HepG2 (cell line): ENCODE data around the gene MADCAM1. TPM values are rescaled to one million over a fixed set of nuclear protein-coding genes. Genes with fewer than 3 reads are reported as not detected.

ENCODE experiments used
- ATF2 ChIP-seq: sonication (generic); formaldehyde crosslinking; IDR thresholded peaks from 2 replicates; pipeline ENCODE4 v1.4.0; 2020; ENCODE audit warnings: missing genetic modification reagents
- ATF4 ChIP-seq, 2 experiments: fragments of 450-650 bp in 1 of 2; sonication (generic) in 1 of 2; formaldehyde crosslinking; IDR thresholded peaks; 2 replicates each; pipeline versions ENCODE4 v1.5.0 to v1.8.0; 2020 to 2022; ENCODE audit warnings: mild to moderate bottlenecking in 1 of 2, missing genetic modification reagents in 1 of 2
- FOXC1 ChIP-seq: sonication (generic); formaldehyde crosslinking; IDR thresholded peaks from 2 replicates; pipeline ENCODE4 v1.8.0; 2022; ENCODE audit warnings: mild to moderate bottlenecking, missing genetic modification reagents, borderline replicate concordance
- MBD4 ChIP-seq: IDR thresholded peaks from 2 replicates; pipeline ENCODE4 v1.6.1; 2012; ENCODE audit warnings: low read length, inconsistent platforms, borderline replicate concordance
- PBX2 ChIP-seq: IDR thresholded peaks from 2 replicates; pipeline ENCODE4 v1.6.1; 2016; ENCODE audit warnings: control low read depth
- SMC3 ChIP-seq: IDR thresholded peaks from 2 replicates; pipeline ENCODE4 v1.6.1; 2011; ENCODE audit warnings: low read length, improper control_type of control experiment
- ZIK1 ChIP-seq: sonication (generic); formaldehyde crosslinking; IDR thresholded peaks from 2 replicates; pipeline ENCODE4 v1.5.0; 2020; ENCODE audit warnings: mild to moderate bottlenecking, low read depth, missing genetic modification reagents, borderline replicate concordance
- ZNF101 ChIP-seq: sonication (generic); formaldehyde crosslinking; IDR thresholded peaks from 2 replicates; pipeline ENCODE4 v1.4.0; 2020; ENCODE audit warnings: mild to moderate bottlenecking, low read depth, missing genetic modification reagents, borderline replicate concordance
- ZNF766 ChIP-seq: sonication (generic); formaldehyde crosslinking; IDR thresholded peaks from 2 replicates; pipeline ENCODE4 v1.5.0; 2020; ENCODE audit warnings: missing genetic modification reagents, borderline replicate concordance
- ZNF788 ChIP-seq: sonication (generic); formaldehyde crosslinking; IDR thresholded peaks from 2 replicates; pipeline ENCODE4 v1.5.0; 2020; ENCODE audit warnings: mild to moderate bottlenecking, missing genetic modification reagents, borderline replicate concordance
- polyA plus RNA-seq, 8 experiments: library from polyadenylated mRNA; depleted of rRNA in 3 of 8; stranded (reverse) in 7 of 8; unstranded in 1 of 8; fragments of >200 nt; fragmentation: Illumina TruSeq in 4 of 8; extraction: Trizol in 4 of 8; gene quantifications; 2 replicates each; pipeline versions ENCODE4 v1.2.1 to v1.2.3, GENCODE V29; 2011 to 2016; ENCODE audit warnings: low read depth in 4 of 8, missing spikeins in 1 of 8, mixed read lengths in 1 of 8; ENCODE audit not compliant: insufficient read depth in 1 of 8
- total RNA-seq, 5 experiments: library from RNA; depleted of rRNA; stranded (reverse); fragments of >200 nt; fragmentation: Illumina TruSeq; extraction: Trizol; gene quantifications; 2 replicates each; pipeline ENCODE4 v1.2.3, GENCODE V29; 2016; ENCODE audit warnings: low read depth in 1 of 5
- TF ChIP-seq, protein P1 (sequence below): sonication (generic); formaldehyde crosslinking; IDR thresholded peaks from 2 replicates; pipeline ENCODE4 v1.5.1; 2020; ENCODE audit warnings: mild to moderate bottlenecking, missing genetic modification reagents
- TF ChIP-seq, protein P2 (sequence below): sonication (generic); formaldehyde crosslinking; IDR thresholded peaks from 2 replicates; pipeline ENCODE4 v1.5.0; 2020; ENCODE audit warnings: mild to moderate bottlenecking, missing genetic modification reagents
- TF ChIP-seq, protein P3 (sequence below): sonication (generic); formaldehyde crosslinking; IDR thresholded peaks from 2 replicates; pipeline ENCODE4 v1.4.0; 2020; ENCODE audit warnings: missing genetic modification reagents, borderline replicate concordance

The MADCAM1 gene
- total and polyA plus RNA-seq, 2 of the 13 experiments (the other 11 are each of a cell fraction or from before 2014, with no cell fraction given): 0.29 to 0.33 TPM

- TF ChIP-seq FOXC1 (CRISPR knock-in tag) (peak; percentile 75; the same call in 1 of the 2 replicates), ZIK1 (peak; percentile 57; the same call in 1 of the 2 replicates), SMC3 (no peak), PBX2 (CRISPR knock-in tag) (no peak), ZNF101 (CRISPR knock-in tag) (no peak), ZNF788 (peak; percentile 69; the same call in 1 of the 2 replicates), ATF4 (CRISPR knock-in tag; IDR thresholded peaks at IDR 0.05) (peak in 1 of 2 experiments; percentile 64; a peak in 1 of 4 replicates), ZNF766 (CRISPR knock-in tag) (no peak), MBD4 (no peak), ATF2 (CRISPR knock-in tag) (peak; percentile 94)
- TF ChIP-seq, protein P1, sequence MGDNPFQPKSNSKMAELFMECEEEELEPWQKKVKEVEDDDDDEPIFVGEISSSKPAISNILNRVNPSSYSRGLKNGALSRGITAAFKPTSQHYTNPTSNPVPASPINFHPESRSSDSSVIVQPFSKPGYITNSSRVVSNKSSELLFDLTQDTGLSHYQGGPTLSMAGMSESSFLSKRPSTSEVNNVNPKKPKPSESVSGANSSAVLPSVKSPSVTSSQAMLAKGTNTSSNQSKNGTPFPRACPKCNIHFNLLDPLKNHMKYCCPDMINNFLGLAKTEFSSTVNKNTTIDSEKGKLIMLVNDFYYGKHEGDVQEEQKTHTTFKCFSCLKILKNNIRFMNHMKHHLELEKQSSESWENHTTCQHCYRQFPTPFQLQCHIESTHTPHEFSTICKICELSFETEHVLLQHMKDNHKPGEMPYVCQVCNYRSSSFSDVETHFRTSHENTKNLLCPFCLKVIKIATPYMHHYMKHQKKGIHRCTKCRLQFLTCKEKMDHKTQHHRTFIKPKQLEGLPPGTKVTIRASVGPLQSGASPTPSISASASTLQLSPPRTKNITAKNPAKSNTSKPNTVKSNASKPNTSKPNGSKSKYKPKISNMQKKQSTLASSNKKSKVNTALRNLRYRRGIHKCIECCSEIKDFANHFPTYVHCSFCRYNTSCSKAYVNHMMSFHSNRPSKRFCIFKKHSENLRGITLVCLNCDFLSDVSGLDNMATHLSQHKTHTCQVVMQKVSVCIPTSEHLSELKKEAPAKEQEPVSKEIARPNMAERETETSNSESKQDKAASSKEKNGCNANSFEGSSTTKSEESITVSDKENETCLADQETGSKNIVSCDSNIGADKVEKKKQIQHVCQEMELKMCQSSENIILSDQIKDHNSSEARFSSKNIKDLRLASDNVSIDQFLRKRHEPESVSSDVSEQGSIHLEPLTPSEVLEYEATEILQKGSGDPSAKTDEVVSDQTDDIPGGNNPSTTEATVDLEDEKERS (CRISPR knock-in tag): no peak
- TF ChIP-seq, protein P2, sequence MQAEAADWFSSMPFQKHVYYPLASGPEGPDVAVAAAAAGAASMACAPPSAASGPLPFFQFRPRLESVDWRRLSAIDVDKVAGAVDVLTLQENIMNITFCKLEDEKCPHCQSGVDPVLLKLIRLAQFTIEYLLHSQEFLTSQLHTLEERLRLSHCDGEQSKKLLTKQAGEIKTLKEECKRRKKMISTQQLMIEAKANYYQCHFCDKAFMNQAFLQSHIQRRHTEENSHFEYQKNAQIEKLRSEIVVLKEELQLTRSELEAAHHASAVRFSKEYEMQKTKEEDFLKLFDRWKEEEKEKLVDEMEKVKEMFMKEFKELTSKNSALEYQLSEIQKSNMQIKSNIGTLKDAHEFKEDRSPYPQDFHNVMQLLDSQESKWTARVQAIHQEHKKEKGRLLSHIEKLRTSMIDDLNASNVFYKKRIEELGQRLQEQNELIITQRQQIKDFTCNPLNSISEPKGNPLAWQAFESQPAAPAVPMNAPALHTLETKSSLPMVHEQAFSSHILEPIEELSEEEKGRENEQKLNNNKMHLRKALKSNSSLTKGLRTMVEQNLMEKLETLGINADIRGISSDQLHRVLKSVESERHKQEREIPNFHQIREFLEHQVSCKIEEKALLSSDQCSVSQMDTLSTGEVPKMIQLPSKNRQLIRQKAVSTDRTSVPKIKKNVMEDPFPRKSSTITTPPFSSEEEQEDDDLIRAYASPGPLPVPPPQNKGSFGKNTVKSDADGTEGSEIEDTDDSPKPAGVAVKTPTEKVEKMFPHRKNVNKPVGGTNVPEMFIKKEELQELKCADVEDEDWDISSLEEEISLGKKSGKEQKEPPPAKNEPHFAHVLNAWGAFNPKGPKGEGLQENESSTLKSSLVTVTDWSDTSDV: no peak
- TF ChIP-seq, protein P3, sequence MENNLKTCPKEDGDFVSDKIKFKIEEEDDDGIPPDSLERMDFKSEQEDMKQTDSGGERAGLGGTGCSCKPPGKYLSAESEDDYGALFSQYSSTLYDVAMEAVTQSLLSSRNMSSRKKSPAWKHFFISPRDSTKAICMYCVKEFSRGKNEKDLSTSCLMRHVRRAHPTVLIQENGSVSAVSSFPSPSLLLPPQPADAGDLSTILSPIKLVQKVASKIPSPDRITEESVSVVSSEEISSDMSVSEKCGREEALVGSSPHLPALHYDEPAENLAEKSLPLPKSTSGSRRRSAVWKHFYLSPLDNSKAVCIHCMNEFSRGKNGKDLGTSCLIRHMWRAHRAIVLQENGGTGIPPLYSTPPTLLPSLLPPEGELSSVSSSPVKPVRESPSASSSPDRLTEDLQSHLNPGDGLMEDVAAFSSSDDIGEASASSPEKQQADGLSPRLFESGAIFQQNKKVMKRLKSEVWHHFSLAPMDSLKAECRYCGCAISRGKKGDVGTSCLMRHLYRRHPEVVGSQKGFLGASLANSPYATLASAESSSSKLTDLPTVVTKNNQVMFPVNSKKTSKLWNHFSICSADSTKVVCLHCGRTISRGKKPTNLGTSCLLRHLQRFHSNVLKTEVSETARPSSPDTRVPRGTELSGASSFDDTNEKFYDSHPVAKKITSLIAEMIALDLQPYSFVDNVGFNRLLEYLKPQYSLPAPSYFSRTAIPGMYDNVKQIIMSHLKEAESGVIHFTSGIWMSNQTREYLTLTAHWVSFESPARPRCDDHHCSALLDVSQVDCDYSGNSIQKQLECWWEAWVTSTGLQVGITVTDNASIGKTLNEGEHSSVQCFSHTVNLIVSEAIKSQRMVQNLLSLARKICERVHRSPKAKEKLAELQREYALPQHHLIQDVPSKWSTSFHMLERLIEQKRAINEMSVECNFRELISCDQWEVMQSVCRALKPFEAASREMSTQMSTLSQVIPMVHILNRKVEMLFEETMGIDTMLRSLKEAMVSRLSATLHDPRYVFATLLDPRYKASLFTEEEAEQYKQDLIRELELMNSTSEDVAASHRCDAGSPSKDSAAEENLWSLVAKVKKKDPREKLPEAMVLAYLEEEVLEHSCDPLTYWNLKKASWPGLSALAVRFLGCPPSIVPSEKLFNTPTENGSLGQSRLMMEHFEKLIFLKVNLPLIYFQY (CRISPR knock-in tag): no peak
Measured at GRCh38 chr19:461721-462551, 34.4 kb upstream of the MADCAM1 start (continued).
